GM18499 (cell line): ENCODE measurements around the gene CELSR3.

ENCODE experiments used
- ATAC-seq: cut with Tn5 transposase; IDR thresholded peaks from one replicate; pipeline ENCODE4 v1.9.1; 2021; ENCODE audit warnings: moderate number of reproducible peaks; ENCODE audit not compliant: insufficient read depth, unreplicated experiment

Gene CELSR3

GRCh38 chr3:48662753-48663488 is at the start of gene CELSR3:
Gene CELSR3 (minus strand): TSS chr3:48662886. CDS start chr3:48662634, 252 bp downstream.
- ATAC-seq: no peak

- no peak for ATAC-seq
Measured at GRCh38 chr3:48711727-48712126, 49.0 kb upstream of the CELSR3 start.

- ATAC-seq: no peak
Measured at GRCh38 chr3:48709051-48709461, 46.4 kb upstream of the CELSR3 start.

- no peak for ATAC-seq
Measured at GRCh38 chr3:48708481-48708889, 45.8 kb upstream of the CELSR3 start.

- ATAC-seq: no peak
Measured at GRCh38 chr3:48707157-48707556, 44.5 kb upstream of the CELSR3 start.

- no peak for ATAC-seq
Measured at GRCh38 chr3:48702320-48702920, 39.7 kb upstream of the CELSR3 start.

- ATAC-seq: no peak
Measured at GRCh38 chr3:48700731-48701405, 38.2 kb upstream of the CELSR3 start.

- ATAC-seq: no peak
Measured at GRCh38 chr3:48698891-48699290, 36.2 kb upstream of the CELSR3 start.

GRCh38 chr3:48697952-48698351 is 35.3 kb upstream of the CELSR3 start:
- no peak for ATAC-seq

- no peak for ATAC-seq
Measured at GRCh38 chr3:48696601-48697000, 33.9 kb upstream of the CELSR3 start.

- no peak for ATAC-seq
Measured at GRCh38 chr3:48696156-48696555, 33.5 kb upstream of the CELSR3 start.

GRCh38 chr3:48695393-48695753 is 32.7 kb upstream of the CELSR3 start:
- ATAC-seq: no peak

GRCh38 chr3:48694610-48695392 is 32.1 kb upstream of the CELSR3 start:
- ATAC-seq: no peak

GRCh38 chr3:48693826-48694225 is 31.1 kb upstream of the CELSR3 start:
- no peak for ATAC-seq

- no peak for ATAC-seq
Measured at GRCh38 chr3:48692551-48692950, 29.9 kb upstream of the CELSR3 start.

- ATAC-seq: no peak
Measured at GRCh38 chr3:48690846-48691458, 28.3 kb upstream of the CELSR3 start.

- no peak for ATAC-seq
Measured at GRCh38 chr3:48689384-48689783, 26.7 kb upstream of the CELSR3 start.

GRCh38 chr3:48688737-48689075 is 26.0 kb upstream of the CELSR3 start:
- ATAC-seq: no peak

GRCh38 chr3:48688032-48688736 is 25.5 kb upstream of the CELSR3 start:
- ATAC-seq: no peak

GRCh38 chr3:48687220-48687678 is 24.6 kb upstream of the CELSR3 start:
- no peak for ATAC-seq
